ENCODE results near the gene OFD1.

The OFD1 gene

GRCh38 chrX:13755254-13755653 is 20.7 kb downstream of the OFD1 start:
- FAIRE-seq: no peak

DNA sequence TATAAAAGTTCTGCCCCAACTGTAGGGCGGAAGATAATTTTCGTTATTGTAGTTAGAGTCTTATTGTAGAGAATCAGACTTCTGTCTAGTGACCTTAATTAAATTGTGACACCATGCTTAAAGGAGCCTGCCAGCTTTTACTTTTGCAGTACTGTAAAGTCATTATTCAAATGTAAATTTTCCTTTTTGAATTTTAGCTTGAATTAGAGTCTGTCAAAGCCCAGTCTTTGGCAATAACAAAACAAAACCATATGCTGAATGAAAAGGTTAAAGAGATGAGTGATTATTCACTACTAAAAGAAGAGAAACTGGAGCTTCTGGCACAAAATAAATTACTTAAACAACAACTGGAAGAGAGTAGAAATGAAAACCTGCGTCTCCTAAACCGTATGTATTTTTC is 21.8 kb downstream of the OFD1 start:
- peak; percentile 21 for FAIRE-seq

DNA sequence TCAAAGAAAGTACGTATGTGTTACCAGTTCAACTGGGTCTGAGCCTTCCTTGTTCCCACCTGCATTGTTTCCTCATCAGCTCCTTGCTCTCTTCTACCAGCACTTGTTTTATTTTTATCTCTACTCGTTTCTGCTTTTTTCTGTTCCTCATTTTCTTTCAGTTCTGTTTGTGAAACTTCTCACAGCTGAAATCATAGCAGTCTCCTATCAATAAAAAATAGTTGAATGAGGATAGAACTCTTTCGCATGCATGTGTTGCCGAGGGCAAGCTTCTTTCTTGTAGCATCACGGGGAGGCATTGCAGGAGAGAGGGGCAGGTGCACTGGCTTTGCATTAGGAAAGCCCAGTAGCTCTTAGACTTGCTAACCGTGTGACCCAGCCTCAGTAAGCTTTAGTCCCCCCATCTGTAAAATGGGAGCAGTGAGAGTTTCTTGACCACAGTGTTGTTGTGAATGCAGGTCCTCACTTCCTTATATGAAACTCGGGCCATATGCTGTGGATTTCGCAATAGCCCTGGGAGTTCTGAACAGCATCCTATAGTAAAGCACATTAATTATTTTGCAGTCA is 24.7 kb downstream of the OFD1 start:
- no peak for FAIRE-seq

DNA sequence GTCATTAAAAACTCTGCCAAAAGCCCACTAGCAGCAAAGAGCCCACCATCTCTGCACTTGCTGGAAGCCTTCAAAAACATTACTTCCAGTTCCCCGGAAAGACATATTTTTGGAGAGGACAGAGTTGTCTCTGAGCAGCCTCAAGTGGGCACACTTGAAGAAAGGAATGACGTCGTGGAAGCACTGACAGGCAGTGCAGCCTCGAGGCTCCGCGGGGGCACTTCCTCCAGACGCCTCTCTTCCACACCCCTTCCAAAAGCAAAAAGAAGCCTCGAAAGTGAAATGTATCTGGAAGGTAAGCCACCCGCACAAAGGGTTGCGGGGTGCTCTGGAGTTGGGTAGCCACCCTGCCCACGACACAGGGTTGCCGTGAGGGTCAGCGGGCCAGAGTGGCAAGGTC is 25.9 kb downstream of the OFD1 start:
- no peak for FAIRE-seq

- FAIRE-seq: no peak
Observed at GRCh38 chrX:13761606-13762414, 27.3 kb downstream of the OFD1 start.

DNA sequence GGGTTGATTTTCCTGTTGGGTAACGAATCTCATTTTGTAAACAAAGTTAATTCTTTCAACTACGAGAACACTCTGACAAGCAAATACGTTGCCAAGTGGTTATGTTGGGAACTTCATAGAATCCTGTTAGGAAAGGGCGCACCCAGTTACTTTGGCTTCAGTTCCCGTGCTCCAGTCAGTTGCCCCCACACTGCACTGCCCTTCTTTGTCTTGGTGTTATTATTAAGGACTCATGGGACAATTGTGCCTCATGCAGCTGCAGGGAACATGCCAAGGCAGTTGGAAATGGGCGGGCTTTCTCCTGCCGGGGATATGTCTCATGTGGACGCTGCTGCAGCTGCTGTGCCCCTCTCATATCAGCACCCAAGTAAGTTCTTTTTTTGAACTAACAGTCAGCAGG is 28.9 kb downstream of the OFD1 start:
- no peak for FAIRE-seq

DNA sequence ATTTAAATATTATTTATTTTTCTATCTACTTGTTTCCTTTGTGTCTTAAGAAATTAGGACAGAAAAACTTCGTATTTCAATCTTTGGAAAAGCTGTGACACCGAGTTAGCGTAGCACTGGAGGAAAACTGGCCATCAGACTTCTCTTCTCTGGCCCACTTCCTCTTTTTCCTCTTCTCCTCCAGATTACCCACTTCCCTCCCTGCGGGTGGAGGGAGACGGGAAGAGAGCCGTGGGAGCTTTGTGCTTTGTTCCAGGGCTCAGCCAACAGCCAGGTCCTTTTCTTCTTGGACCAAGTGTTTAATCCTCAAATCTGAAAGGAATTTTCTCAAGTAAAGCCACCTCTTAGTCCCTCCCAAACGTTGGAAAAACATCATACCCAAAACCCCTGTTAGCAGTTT is 29.7 kb downstream of the OFD1 start:
- no peak for FAIRE-seq

DNA sequence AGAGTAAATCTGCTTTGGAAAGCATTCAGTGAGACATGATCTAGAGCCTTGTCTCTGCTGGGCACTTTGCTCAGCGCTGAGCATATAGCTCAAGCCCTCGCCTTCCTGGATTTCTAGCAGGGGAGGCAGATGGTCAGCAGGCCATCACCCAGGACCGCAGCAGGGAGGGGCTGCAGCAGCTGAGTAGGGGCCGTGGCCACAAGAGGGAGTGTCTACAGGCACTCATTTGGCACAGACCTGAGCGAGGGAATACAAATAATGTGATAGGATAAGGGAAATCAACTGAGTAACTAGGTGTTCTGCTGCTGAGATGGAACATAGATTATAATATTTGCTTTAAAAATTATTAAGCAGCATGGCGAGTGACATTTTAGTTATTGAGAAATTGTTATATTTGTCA is 30.2 kb downstream of the OFD1 start:
- FAIRE-seq: no peak

DNA sequence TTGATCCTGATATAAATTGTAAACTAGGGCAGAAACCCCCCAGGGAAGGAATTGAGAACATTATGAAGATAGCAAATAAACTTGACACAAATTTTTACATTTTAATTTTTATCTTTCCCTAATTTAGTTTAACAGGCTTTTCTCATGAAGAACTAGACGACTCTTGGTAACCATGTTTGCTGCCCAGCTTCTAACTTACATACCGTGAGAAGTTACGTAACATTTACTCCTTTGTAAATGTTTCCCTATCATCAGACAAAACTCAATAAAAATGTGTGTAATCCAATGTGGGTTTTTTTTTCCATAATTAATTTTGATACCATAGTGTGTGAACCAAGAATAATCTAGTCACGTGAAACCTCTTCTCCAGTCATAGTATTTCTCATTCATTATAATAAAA is 34.4 kb downstream of the OFD1 start:
- FAIRE-seq: peak; percentile 84

DNA sequence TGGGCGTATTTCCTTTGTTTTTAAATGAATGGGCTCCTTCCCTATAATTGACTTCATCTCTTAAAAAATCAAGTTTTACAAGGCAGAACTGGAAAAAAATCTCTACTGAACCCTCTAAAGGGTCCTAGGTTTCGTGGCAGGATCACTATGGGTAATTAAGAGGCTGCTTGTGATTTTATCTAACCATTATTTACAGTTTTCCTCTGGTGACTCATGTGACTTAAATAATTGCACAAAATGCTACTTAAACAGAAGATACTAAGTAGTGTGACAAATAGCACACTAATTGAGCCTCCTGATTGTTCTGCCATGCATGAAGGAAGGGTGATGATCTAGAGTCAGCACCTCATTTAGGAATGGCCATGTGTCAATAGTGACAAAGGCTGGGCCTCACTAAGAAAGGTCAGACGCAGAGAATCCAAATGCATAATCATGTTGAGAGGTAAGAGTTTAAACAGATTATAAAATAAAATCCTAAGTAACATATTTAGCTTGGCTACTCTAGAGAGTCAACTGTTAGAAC is 35.5 kb downstream of the OFD1 start:
- no peak for FAIRE-seq

GRCh38 chrX:13774696-13775095 is 40.1 kb downstream of the OFD1 start:
- FAIRE-seq: no peak

- no peak for FAIRE-seq
Observed at GRCh38 chrX:13775837-13776236, 41.3 kb downstream of the OFD1 start.

- FAIRE-seq: no peak
Observed at GRCh38 chrX:13776387-13776786, 41.8 kb downstream of the OFD1 start.

- FAIRE-seq: no peak
Observed at GRCh38 chrX:13778916-13779315, 44.4 kb downstream of the OFD1 start.

DNA sequence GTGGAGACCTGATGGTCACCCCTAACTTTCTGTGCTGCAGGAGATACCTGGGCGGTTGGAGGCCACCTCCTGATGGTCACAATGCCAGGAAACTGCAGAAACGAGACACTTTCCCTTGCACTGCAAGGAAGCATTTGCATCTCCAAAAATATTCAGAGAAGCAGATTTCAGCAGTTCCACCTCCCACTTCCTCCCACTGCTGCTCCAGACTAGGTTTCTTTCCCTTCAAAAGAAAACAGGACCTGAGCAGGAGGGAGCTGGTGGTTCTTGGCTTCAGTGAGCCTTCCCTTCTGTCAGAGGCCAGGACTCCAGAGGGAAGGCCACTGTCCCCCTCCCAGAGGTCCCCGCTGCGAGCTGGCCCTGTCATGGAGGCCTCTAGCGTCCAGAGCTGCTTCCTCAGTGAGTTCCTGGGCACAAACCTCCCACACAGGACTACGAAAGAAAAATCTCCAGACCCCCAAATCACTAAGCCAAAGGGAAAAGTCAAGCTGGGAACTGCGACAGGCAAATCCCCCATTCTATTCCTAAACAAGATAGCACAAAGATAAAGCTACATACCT is 46.4 kb downstream of the OFD1 start:
- FAIRE-seq: no peak

GRCh38 chrX:13786048-13786447 is 51.5 kb downstream of the OFD1 start:
- no peak for FAIRE-seq

DNA sequence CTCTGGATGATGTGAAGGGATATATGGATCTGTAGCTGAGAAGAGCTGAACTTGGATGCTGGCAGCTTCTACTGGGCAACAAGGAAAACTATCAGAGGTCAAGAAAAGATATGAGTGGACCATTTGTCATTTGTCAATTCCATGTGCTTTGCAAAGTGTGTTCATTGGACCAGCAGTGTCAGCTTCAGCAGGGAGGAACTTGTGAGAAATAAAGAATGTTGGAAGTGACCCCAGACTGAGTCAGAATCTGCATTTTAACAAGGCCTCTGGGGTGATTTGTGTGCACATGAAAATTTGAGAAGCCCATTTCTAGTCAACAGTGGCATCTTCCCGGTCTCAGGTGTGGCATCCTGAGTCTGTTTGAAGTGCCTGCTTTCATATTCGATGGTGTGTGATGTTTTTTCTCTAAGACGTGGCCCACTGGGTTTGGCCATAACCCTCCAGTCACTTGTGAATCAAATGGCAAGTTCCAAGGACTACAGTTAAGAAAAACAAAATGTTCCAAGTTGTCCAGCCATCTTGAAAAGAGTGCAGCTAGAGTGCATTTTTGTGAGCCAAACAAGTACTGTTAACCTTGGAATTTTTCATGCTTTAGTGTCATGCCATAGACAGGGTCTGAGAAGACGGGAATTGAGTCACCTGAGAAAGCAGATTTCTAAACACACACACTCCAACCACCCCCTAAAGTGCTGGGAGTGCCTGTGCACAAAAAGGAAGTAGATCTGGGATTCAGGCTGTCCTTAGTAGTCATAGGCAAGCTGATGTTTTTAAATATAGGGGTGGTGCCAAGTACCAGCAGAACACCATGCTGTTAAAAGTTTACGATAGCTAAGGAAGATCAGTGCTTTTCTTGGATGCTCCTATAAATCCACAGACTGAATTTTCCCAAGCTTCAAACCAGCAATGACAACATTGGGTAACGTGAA is 55.9 kb downstream of the OFD1 start:
- no peak for FAIRE-seq

- no peak for FAIRE-seq
Observed at GRCh38 chrX:13791145-13791544, 56.6 kb downstream of the OFD1 start.

DNA sequence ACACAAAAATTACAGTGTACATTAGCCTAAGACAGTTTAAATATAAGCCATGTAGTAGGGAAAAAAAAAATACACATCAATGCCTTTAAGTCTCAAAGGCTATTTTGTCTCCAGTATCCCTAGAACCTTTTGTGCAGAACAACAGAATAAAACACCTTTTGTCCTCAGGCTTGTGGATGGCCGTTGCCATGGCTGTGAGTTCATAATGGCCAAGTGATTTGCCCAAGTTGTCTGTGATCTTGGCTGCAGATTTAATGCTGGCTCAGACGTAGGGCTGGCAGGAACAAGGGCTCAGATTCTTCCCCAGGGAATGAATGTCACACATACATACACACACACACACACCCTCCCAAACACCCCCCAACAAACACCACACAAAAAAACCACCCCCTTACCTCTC is 57.0 kb downstream of the OFD1 start:
- no peak for FAIRE-seq

GRCh38 chrX:13793897-13794296 is 59.3 kb downstream of the OFD1 start:
- FAIRE-seq: no peak

DNA sequence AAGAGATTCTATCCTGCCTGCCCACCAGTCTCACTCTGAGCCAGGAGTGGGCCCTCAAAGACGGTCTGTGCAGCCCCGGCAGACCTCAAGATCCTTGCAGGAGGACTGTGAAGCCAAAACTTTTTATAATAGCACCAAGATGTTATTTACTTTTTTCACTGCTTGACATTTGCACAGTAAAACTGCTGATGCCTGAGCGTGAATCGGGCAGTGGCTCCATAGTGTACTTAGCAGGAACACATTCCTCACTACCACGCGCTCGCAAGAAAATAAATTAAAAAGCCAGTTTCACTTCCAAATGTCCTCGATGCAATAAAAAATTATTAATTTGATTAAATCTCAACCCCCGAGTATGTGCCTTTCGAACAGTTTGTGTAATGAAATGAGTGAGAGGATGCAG is 59.9 kb downstream of the OFD1 start:
- no peak for FAIRE-seq

DNA sequence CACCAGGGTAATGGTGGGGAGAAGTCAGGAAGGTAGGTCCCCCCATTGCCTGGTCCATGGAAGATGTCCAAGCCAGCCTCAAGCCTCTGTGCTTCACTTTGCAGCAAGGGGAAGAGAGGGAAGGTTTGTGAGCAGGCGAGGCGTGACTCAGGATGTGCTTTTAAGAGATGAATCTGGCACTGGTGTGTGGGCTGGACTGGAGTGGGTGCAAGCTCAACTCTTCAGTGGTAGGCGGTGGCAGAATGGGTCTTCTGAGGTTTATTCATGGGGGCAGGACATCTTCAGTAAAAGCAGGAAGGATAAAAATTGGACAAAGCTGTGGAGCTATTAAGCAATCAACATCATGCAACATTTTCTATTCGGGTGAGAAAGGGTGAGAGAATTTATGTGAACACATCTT is 63.0 kb downstream of the OFD1 start:
- FAIRE-seq: no peak

DNA sequence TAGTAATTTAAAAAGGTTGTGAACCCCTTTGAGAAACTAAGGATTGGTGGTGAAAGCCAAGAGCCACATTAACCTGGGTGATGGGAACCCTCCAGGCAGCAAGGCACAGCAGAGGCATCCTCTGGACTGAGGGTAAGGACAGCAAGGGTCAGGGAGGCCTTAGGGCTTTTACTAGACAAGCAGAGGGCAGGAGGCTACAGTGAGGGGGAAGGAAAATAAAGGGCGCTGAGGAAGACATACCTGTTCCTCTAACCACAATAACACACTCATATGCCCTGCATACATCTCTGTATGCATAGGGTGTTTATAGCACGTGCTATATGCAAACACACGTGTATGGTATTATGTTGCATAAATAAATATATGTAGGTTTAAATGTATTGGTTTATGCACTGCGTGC is 63.6 kb downstream of the OFD1 start:
- FAIRE-seq: no peak

Data from colon (tissue), 2 donors.